Mesendoderm (in vitro differentiated cells): ENCODE data around the gene SOX1.
A peak's percentile ranks its signal among the peaks of the same experiment; 100 is the strongest.

Experiments
- DNase-seq: peaks from one replicate; pipeline ENCODE4 v3.0.0; 2013
- H2AK5ac ChIP-seq: 2 replicates; pipeline ENCODE4 v1.6.1; 2013; ENCODE audit warnings: low read length, inconsistent platforms
- H2BK120ac ChIP-seq: 2 replicates; pipeline ENCODE4 v1.6.1; 2013; ENCODE audit warnings: low read depth, mild to moderate bottlenecking, low read length, moderate library complexity, mixed read lengths
- H2BK15ac ChIP-seq: replicated peaks from 2 replicates; pipeline ENCODE4 v1.6.1; 2013; ENCODE audit warnings: low read depth, mild to moderate bottlenecking, moderate library complexity
- H2BK5ac ChIP-seq: 2 replicates; pipeline ENCODE4 v1.6.1; 2013; ENCODE audit warnings: low read length, inconsistent platforms
- H3K18ac ChIP-seq: 2 replicates; pipeline ENCODE4 v1.6.1; 2013; ENCODE audit warnings: mild to moderate bottlenecking, low read length, mixed read lengths
- H3K23ac ChIP-seq: one replicate; pipeline ENCODE4 v1.6.1; 2013; ENCODE audit warnings: low read length
- H3K27ac ChIP-seq: 2 replicates; pipeline ENCODE4 v1.5.1; 2013; ENCODE audit warnings: low read depth, mild to moderate bottlenecking, inconsistent platforms, low read length, moderate library complexity
- H3K27me3 ChIP-seq: 2 replicates; pipeline ENCODE4 v1.6.1; 2013; ENCODE audit warnings: low read length, control low read depth, mild to moderate bottlenecking, inconsistent platforms; ENCODE audit not compliant: insufficient read depth, poor library complexity
- H3K36me3 ChIP-seq: 2 replicates; pipeline ENCODE4 v1.6.1; 2013; ENCODE audit warnings: low read length, inconsistent platforms; ENCODE audit not compliant: control insufficient read depth, insufficient read depth
- H3K4ac ChIP-seq: one replicate; pipeline ENCODE4 v1.6.1; 2013; ENCODE audit warnings: low read depth, mild to moderate bottlenecking, low read length, moderate library complexity
- H3K4me1 ChIP-seq: 2 replicates; pipeline ENCODE4 v1.6.1; 2013; ENCODE audit warnings: low read depth, low read length, inconsistent platforms; ENCODE audit not compliant: control insufficient read depth
- H3K4me2 ChIP-seq: 2 replicates; pipeline ENCODE4 v1.6.1; 2013; ENCODE audit warnings: low read length
- H3K4me3 ChIP-seq: 2 replicates; pipeline ENCODE4 v1.5.1; 2013; ENCODE audit warnings: mild to moderate bottlenecking, low read length
- H3K56ac ChIP-seq: one replicate; pipeline ENCODE4 v1.6.1; 2013; ENCODE audit warnings: low read length
- H3K79me1 ChIP-seq: 2 replicates; pipeline ENCODE4 v1.6.1; 2013; ENCODE audit warnings: low read length, inconsistent platforms
- H3K79me2 ChIP-seq: 2 replicates; pipeline ENCODE4 v1.6.1; 2013; ENCODE audit warnings: mild to moderate bottlenecking, low read length; ENCODE audit not compliant: control insufficient read depth, insufficient read depth
- H3K9ac ChIP-seq: 2 replicates; pipeline ENCODE4 v1.6.1; 2013; ENCODE audit warnings: low read length, inconsistent platforms
- H4K5ac ChIP-seq: one replicate; pipeline ENCODE4 v1.6.1; 2013; ENCODE audit warnings: low read length
- H4K8ac ChIP-seq: one replicate; pipeline ENCODE4 v1.6.1; 2013; ENCODE audit warnings: low read depth, mild to moderate bottlenecking, control low read depth, low read length, moderate library complexity
- WGBS: extraction: QIAGEN DNeasy Blood & Tissue Kit; methylation state at CpG from one replicate; pipeline ENCODE4 v1.1.7; 2013; ENCODE audit warnings: low lambda C conversion rate, missing lambda C conversion rate; ENCODE audit not compliant: insufficient coverage; ENCODE audit errors: extremely low coverage; 5-methylcytosine and 5-hydroxymethylcytosine counted together

The SOX1 gene

GRCh38 chr13:112101360-112101930 lies 34.5 kb downstream of the SOX1 start:
- no peak overlapping the region for H4K8ac ChIP-seq
- H3K56ac ChIP-seq: no peak overlapping the region
- H3K9ac ChIP-seq: no peak overlapping the region
- WGBS: no CpG with 5 or more reads among the region's 11 CpGs
- H2BK120ac ChIP-seq: no peak overlapping the region
- no peak overlapping the region for H3K27ac ChIP-seq
- H3K36me3 ChIP-seq: no peaks in the 10 kb centered on the region
- H3K27me3 ChIP-seq: peaks cover 42% of the 10 kb centered on the region
- no peak overlapping the region for H3K4me3 ChIP-seq
- H3K79me2 ChIP-seq: no peaks in the 10 kb centered on the region
- H2BK5ac ChIP-seq: no peak overlapping the region
- H3K18ac ChIP-seq: no peak overlapping the region
- peaks cover 1% of the 10 kb centered on the region for H3K4me1 ChIP-seq
- no peaks in the 10 kb centered on the region for H3K79me1 ChIP-seq
- no peak overlapping the region for H2AK5ac ChIP-seq
- H3K4me2 ChIP-seq: no peak overlapping the region
- no peak overlapping the region for H3K23ac ChIP-seq
- H4K5ac ChIP-seq: no peak overlapping the region
- no peak overlapping the region for H2BK15ac ChIP-seq
- no peak for DNase-seq
- no peak overlapping the region for H3K4ac ChIP-seq

- no peak overlapping the region for H3K4me3 ChIP-seq
- no peak overlapping the region for H4K5ac ChIP-seq
- H3K18ac ChIP-seq: no peak overlapping the region
- WGBS: no CpG with 5 or more reads among the region's 7 CpGs
- H2BK15ac ChIP-seq: no peak overlapping the region
- H4K8ac ChIP-seq: no peak overlapping the region
- DNase-seq: no peak
- H3K4me1 ChIP-seq: peaks cover 2% of the 10 kb centered on the region
- H3K23ac ChIP-seq: no peak overlapping the region
- no peak overlapping the region for H3K56ac ChIP-seq
- H2BK120ac ChIP-seq: no peak overlapping the region
- H3K4ac ChIP-seq: no peak overlapping the region
- no peak overlapping the region for H3K4me2 ChIP-seq
- H2AK5ac ChIP-seq: no peak overlapping the region
- no peak overlapping the region for H3K27ac ChIP-seq
- H3K36me3 ChIP-seq: no peaks in the 10 kb centered on the region
- H3K27me3 ChIP-seq: peaks cover 50% of the 10 kb centered on the region
- no peaks in the 10 kb centered on the region for H3K79me2 ChIP-seq
- H3K9ac ChIP-seq: no peak overlapping the region
- no peak overlapping the region for H2BK5ac ChIP-seq
- H3K79me1 ChIP-seq: no peaks in the 10 kb centered on the region
Measured at GRCh38 chr13:112102243-112102642, 35.3 kb downstream of the SOX1 start.

DNA sequence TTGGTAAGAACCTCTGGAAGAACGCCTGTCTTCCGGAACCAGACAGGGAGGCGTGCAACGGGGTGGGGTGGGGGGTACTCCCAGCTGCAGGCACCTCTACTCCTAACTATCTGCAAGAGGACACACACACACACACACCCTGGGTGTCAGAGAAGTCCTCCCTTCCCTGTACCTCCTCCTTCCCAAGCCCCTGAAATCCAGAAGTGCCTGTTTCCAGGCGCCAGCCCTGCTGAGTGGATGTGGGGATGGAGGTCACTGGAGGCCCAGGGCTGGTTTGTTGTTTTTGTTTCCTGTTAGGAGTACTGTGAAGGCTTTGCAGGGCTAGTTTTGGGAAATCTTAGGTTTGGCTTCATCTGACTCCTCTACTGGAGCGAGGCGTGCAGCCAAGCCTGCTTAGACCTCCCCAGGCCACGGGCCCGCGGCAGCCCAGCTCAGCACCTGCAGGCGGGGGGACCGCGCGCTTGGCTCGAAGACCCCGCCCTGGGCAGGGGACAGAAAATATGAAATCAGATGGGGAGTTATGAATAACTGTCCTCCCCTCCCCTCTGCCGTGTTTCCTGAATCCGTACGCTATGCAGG lies 36.4 kb downstream of the SOX1 start:
- Histone ChIP-seq H3K4me2 (no peak overlapping the region), H3K23ac (no peak overlapping the region), H3K4me3 (no peak overlapping the region), H3K79me2 (no peaks in the 10 kb centered on the region), H3K4me1 (peaks cover 2% of the 10 kb centered on the region), H3K27me3 (peaks cover 55% of the 10 kb centered on the region), H3K36me3 (no peaks in the 10 kb centered on the region), H4K5ac (no peak overlapping the region), H2BK5ac (no peak overlapping the region), H4K8ac (no peak overlapping the region), H2BK120ac (no peak overlapping the region), H3K27ac (peak overlapping the region; percentile 13), H3K9ac (no peak overlapping the region), H3K56ac (no peak overlapping the region), H3K79me1 (no peaks in the 10 kb centered on the region), H3K4ac (no peak overlapping the region), H3K18ac (no peak overlapping the region), H2AK5ac (no peak overlapping the region), H2BK15ac (no peak overlapping the region)
- WGBS: no CpG with 5 or more reads among the region's 19 CpGs
- no peak for DNase-seq

DNA sequence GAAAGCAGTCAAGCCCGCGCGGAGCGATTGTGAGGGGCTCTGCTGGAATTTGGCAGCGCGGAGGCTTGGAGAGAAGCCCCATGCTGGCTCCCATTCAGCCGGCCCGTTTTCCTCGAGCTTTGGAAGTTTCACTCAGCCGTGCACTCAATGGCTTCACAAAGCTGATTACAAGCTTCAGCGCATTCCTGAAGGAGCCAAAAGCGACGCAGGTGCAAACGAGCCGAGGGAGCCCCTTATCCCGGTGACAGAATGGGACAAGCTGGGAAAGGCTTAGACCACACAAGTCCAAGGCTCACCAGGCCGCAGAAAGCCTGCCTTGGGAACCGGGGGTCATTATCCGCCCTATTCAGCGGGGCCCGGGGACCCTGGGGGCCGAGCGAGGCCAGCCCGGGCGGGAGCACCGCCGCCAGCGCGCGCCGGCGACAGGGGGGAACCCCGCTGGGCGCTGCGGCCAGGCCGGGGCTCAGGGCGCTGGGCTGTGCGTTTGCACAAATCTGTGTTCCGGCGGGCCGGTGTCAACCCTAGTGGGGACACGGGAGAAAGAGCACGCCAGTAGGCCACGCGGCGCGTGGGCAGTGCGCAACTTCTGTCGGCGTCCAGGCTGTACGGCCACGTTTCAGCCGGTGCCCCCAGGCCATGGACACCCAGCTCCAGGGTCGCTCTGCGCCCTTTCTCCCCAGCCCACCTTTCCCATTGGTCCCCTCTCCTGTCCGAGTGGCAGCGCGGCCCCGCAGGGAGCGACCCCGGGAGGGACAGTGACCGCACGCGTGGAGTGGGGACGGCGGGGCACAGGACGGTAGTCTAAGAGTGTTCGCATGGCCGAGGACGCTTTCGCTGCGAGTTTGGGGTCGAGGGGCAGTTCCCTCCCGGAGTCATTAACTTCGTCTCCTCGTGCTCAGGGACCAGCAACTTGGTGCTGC lies 37.3 kb downstream of the SOX1 start:
- no peak overlapping the region for H3K4ac ChIP-seq
- no peak overlapping the region for H3K27ac ChIP-seq

DNA sequence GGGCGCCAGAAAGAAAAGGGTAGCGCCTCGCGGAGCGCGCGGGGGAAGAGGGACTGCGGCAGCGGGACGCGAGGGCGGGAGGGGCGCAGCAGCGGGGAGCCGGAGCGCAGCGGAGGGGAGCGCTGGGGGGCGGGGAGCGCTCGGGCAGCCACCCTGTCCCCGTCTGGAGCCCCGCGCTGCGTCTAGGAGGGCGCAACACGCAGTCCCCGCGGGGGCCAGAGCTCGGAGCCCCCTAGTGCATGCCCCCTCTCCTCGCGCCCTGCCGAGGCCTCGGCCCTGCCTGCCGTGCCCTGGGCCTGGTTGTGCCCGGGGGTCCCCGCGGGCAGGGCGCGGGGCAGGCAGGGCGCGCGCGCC lies 37.9 kb downstream of the SOX1 start:
- H3K4me3 ChIP-seq: no peak overlapping the region
- no peak overlapping the region for H3K4me2 ChIP-seq
- H3K27me3 ChIP-seq: peaks cover 57% of the 10 kb centered on the region
- H2BK15ac ChIP-seq: no peak overlapping the region
- H3K79me2 ChIP-seq: no peaks in the 10 kb centered on the region
- H2AK5ac ChIP-seq: no peak overlapping the region
- H2BK5ac ChIP-seq: no peak overlapping the region
- no peak overlapping the region for H3K56ac ChIP-seq
- no peak overlapping the region for H4K5ac ChIP-seq
- no peak overlapping the region for H3K27ac ChIP-seq
- DNase-seq: no peak
- WGBS: no CpG with 5 or more reads among the region's 44 CpGs
- no peak overlapping the region for H3K23ac ChIP-seq
- H3K18ac ChIP-seq: no peak overlapping the region
- no peak overlapping the region for H2BK120ac ChIP-seq
- H3K4me1 ChIP-seq: peaks cover 2% of the 10 kb centered on the region
- no peak overlapping the region for H3K4ac ChIP-seq
- no peak overlapping the region for H4K8ac ChIP-seq
- H3K9ac ChIP-seq: no peak overlapping the region
- no peaks in the 10 kb centered on the region for H3K36me3 ChIP-seq
- no peaks in the 10 kb centered on the region for H3K79me1 ChIP-seq

More for the DNA sequence above, 37.3 kb downstream of the SOX1 start:
- Histone ChIP-seq H2BK120ac (no peak overlapping the region), H2BK5ac (no peak overlapping the region), H3K79me2 (no peaks in the 10 kb centered on the region), H2AK5ac (no peak overlapping the region), H3K56ac (peak overlapping the region; percentile 7), H3K18ac (no peak overlapping the region), H3K9ac (no peak overlapping the region), H3K4me2 (no peak overlapping the region), H3K36me3 (no peaks in the 10 kb centered on the region), H3K79me1 (no peaks in the 10 kb centered on the region), H2BK15ac (no peak overlapping the region), H3K27me3 (peaks cover 55% of the 10 kb centered on the region), H3K4me3 (no peak overlapping the region), H4K5ac (no peak overlapping the region), H4K8ac (no peak overlapping the region), H3K23ac (no peak overlapping the region), H3K4me1 (peaks cover 2% of the 10 kb centered on the region)
- DNase-seq: peak; percentile 72
- no CpG with 5 or more reads among the region's 76 CpGs for WGBS
